HepG2 (cell line): ENCODE results near the gene GUCY1A2. TPM values are rescaled to one million over a fixed set of nuclear protein-coding genes. Genes with fewer than 3 reads are reported as not detected.
A peak's percentile ranks its signal among the peaks of the same experiment; 100 is the strongest.

Experiments used
- ATAC-seq: fragments of 200-7000 bp; cut with Tn5 transposase; 3 replicates; pipeline ENCODE4 v1.9.1; 2020; ENCODE audit warnings: mild to moderate bottlenecking, moderate library complexity
- BruUV-seq: library from RNA; stranded (reverse); fragments of 400-500 nt; replicated peaks from 2 replicates; lab custom pipeline; 2021; lab: Mats Ljungman, UMichigan
- CTCF ChIA-PET: fragments of 300-600 bp; formaldehyde crosslinking; extraction: SDS; loops from one replicate; lab custom pipeline; 2021; ENCODE audit warnings: low total read pairs, inconsistent platforms, low intra/inter-chr PET ratio; lab: Yijun Ruan, JAX
- POLR2A ChIA-PET: fragments of 350-600 bp; sonication (Branson Sonifier 250); formaldehyde crosslinking; loops from one replicate; lab custom pipeline; 2020; ENCODE audit warnings: antibody characterized with exemption, inconsistent platforms; lab: Yijun Ruan, JAX
- DNase-seq: peaks from one replicate; pipeline ENCODE4 v3.0.0-alpha.2; 2015; ENCODE audit warnings: low spot score
- FAIRE-seq: peaks from 3 replicates; lab custom pipeline; 2011; peaks lifted over from hg19 to GRCh38; lab: Jason Lieb, UNC
- H2AFZ ChIP-seq: one replicate; pipeline ENCODE4 v1.6.1; 2011; ENCODE audit warnings: low read length, inconsistent platforms
- H3K27ac ChIP-seq: fragments of 300-600 bp; 3 replicates; pipeline ENCODE4 v1.8.0; 2011; ENCODE audit warnings: mixed run types, mild to moderate bottlenecking, mixed read lengths, low read length, inconsistent platforms; ENCODE audit not compliant: insufficient read depth; ENCODE audit errors: extremely low read length
- H3K27me3 ChIP-seq, 2 experiments: fragments of 200-600 bp in 1 of 2; 2 replicates in 1 of 2; 3 replicates in 1 of 2; pipeline versions ENCODE4 v1.6.0 to v1.8.0; 2011; ENCODE audit warnings: low read length in 2 of 2, mild to moderate bottlenecking in 2 of 2, moderate library complexity in 2 of 2, inconsistent platforms in 1 of 2; ENCODE audit not compliant: insufficient read depth in 2 of 2, control insufficient read depth in 1 of 2
- H3K36me3 ChIP-seq, 2 experiments: fragments of 200-600 bp in 1 of 2; replicated peaks in 1 of 2; 2 replicates in 1 of 2; 3 replicates in 1 of 2; pipeline versions ENCODE4 v1.5.1 to v1.8.0; 2011; ENCODE audit warnings: low read length in 2 of 2, inconsistent platforms in 1 of 2; ENCODE audit not compliant: insufficient read depth in 2 of 2, control insufficient read depth in 1 of 2
- H3K4me1 ChIP-seq: 2 replicates; pipeline ENCODE4 v1.5.1; 2012; ENCODE audit warnings: low read length, inconsistent platforms; ENCODE audit not compliant: insufficient read depth
- H3K4me2 ChIP-seq: 2 replicates; pipeline ENCODE4 v1.6.0; 2011; ENCODE audit warnings: low read depth, low read length, inconsistent platforms
- H3K4me3 ChIP-seq, 3 experiments: fragments of 200-600 bp in 1 of 3; sonication (generic), shearing (Covaris generic) in 1 of 3; replicated peaks in 1 of 3; 2 replicates each; pipeline ENCODE4 v1.5.1; 2011 to 2016; ENCODE audit warnings: low read length in 3 of 3, inconsistent platforms in 2 of 3, low read depth in 2 of 3, mild to moderate bottlenecking in 2 of 3, control low read depth in 1 of 3, mixed read lengths in 1 of 3; ENCODE audit not compliant: insufficient read depth in 1 of 3
- H3K79me2 ChIP-seq: one replicate; pipeline ENCODE4 v1.6.1; 2011; ENCODE audit warnings: low read length, inconsistent platforms; ENCODE audit not compliant: insufficient read depth
- H3K9ac ChIP-seq: 2 replicates; pipeline ENCODE4 v1.6.0; 2011; ENCODE audit warnings: mild to moderate bottlenecking, low read depth, low read length, inconsistent platforms; ENCODE audit not compliant: insufficient read depth
- H3K9me3 ChIP-seq: 2 replicates; pipeline ENCODE4 v1.5.1; 2012; ENCODE audit warnings: mild to moderate bottlenecking, low read length
- H4K20me1 ChIP-seq: 2 replicates; pipeline ENCODE4 v1.6.0; 2011; ENCODE audit warnings: inconsistent platforms, mild to moderate bottlenecking, low read length, moderate library complexity; ENCODE audit not compliant: insufficient read depth
- FOXJ3 ChIP-seq: sonication (generic); formaldehyde crosslinking; IDR thresholded peaks from 2 replicates; pipeline ENCODE4 v1.4.0; 2020; ENCODE audit warnings: missing genetic modification reagents, mild to moderate bottlenecking, borderline replicate concordance
- HMG20B ChIP-seq: conservative IDR thresholded peaks from 2 replicates; pipeline ENCODE4 v1.6.1; 2016; ENCODE audit warnings: missing genetic modification reagents, missing compliant biosample characterization
- KDM6A ChIP-seq: IDR thresholded peaks from 2 replicates; pipeline ENCODE4 v1.6.1; 2016; ENCODE audit warnings: low read depth
- KLF13 ChIP-seq: sonication (generic); formaldehyde crosslinking; IDR thresholded peaks from 2 replicates; pipeline ENCODE4 v1.4.0; 2020; ENCODE audit warnings: mild to moderate bottlenecking, missing genetic modification reagents
- MAFF ChIP-seq: IDR thresholded peaks from 2 replicates; pipeline ENCODE4 v1.6.1; 2011; ENCODE audit warnings: low read depth, low read length, improper control_type of control experiment
- MAFK ChIP-seq, 2 experiments: IDR thresholded peaks in 1 of 2; conservative IDR thresholded peaks in 1 of 2; 2 replicates each; pipeline ENCODE4 v1.6.1; 2011; ENCODE audit warnings: improper control_type of control experiment in 2 of 2, low read length in 2 of 2
- NKX3-1 ChIP-seq: sonication (generic); formaldehyde crosslinking; IDR thresholded peaks from 2 replicates; pipeline ENCODE4 v1.5.0; 2020; ENCODE audit warnings: missing genetic modification reagents
- POGZ ChIP-seq: sonication (generic); formaldehyde crosslinking; IDR thresholded peaks from 2 replicates; pipeline ENCODE4 v1.4.0; 2020; ENCODE audit warnings: mild to moderate bottlenecking, missing genetic modification reagents
- SALL1 ChIP-seq: sonication (generic); formaldehyde crosslinking; IDR thresholded peaks from 2 replicates; pipeline ENCODE4 v1.8.0; 2022; ENCODE audit warnings: mild to moderate bottlenecking, missing genetic modification reagents
- TMF1 ChIP-seq: sonication (generic); formaldehyde crosslinking; IDR thresholded peaks from 2 replicates; pipeline ENCODE4 v1.8.1; 2022; ENCODE audit warnings: low read depth, missing genetic modification reagents
- ZBTB21 ChIP-seq: sonication (generic); formaldehyde crosslinking; IDR thresholded peaks from 2 replicates; pipeline ENCODE4 v1.4.0; 2020; ENCODE audit warnings: missing genetic modification reagents
- ZNF713 ChIP-seq: sonication (generic); formaldehyde crosslinking; IDR thresholded peaks from 2 replicates; pipeline ENCODE4 v1.4.0; 2020; ENCODE audit warnings: mild to moderate bottlenecking, missing genetic modification reagents
- ZNF788 ChIP-seq: sonication (generic); formaldehyde crosslinking; IDR thresholded peaks from 2 replicates; pipeline ENCODE4 v1.5.0; 2020; ENCODE audit warnings: mild to moderate bottlenecking, missing genetic modification reagents, borderline replicate concordance
- WGBS: methylation state at CpG from one replicate; pipeline ENCODE4 v1.1.6; 2017; ENCODE audit warnings: low lambda C conversion rate; 5-methylcytosine and 5-hydroxymethylcytosine counted together
- in situ Hi-C: cut with HindIII; loops from 2 replicates; pipeline ENCODE4 v1.10.0; 2017; ENCODE audit warnings: low pct_unique_long_range_greater_than_20kb; ENCODE audit not compliant: extremely low pct_ligation_motif_present
- intact Hi-C: fragments of 100-400 bp; cut with micrococcal nuclease; formaldehyde crosslinking; loops from one replicate; pipeline ENCODE4 v1.10.0; 2022; ENCODE audit not compliant: unreplicated experiment
- polyA plus RNA-seq, 8 experiments: library from polyadenylated mRNA; depleted of rRNA in 3 of 8; stranded (reverse) in 7 of 8; unstranded in 1 of 8; fragments of >200 nt; fragmentation: Illumina TruSeq in 4 of 8; extraction: Trizol in 4 of 8; gene quantifications; 2 replicates each; pipeline versions ENCODE4 v1.2.1 to v1.2.3, GENCODE V29; 2011 to 2016; ENCODE audit warnings: low read depth in 4 of 8, missing spikeins in 1 of 8, mixed read lengths in 1 of 8; ENCODE audit not compliant: insufficient read depth in 1 of 8
- total RNA-seq, 5 experiments: library from RNA; depleted of rRNA; stranded (reverse); fragments of >200 nt; fragmentation: Illumina TruSeq; extraction: Trizol; gene quantifications; 2 replicates each; pipeline ENCODE4 v1.2.3, GENCODE V29; 2016; ENCODE audit warnings: low read depth in 1 of 5

Gene GUCY1A2
- total and polyA plus RNA-seq, 2 of the 13 experiments (the other 11 are each of a cell fraction or from before 2014, with no cell fraction given), result 0.01 to 0.07 TPM

DNA sequence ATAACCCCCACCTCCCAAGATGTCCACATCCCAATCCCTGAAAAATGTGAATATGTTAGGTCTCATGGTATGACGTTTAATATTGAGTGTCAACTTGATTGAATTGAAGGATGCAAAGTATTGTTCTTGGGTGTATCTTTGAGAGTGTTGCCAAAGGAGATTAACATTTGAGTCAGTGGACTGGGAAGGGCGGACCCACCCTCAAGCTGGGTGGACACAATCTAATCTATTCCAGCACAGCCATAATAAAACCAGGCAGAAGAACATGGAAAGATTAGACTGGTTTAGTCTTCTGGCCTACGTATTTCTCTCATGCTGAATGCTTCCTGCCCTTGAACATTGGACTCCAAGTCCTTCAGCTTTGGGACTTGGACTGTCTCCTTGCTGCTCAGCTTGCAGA is 315.5 kb downstream of the GUCY1A2 start:
- Histone ChIP-seq H3K4me1 (no peaks in the 10 kb centered on the region), H3K36me3 (no peaks in the 10 kb centered on the region), H3K4me2 (no peak overlapping the region), H3K9me3 (no peaks in the 10 kb centered on the region), H3K79me2 (no peaks in the 10 kb centered on the region), H4K20me1 (no peaks in the 10 kb centered on the region), H3K27ac (no peak overlapping the region), H3K9ac (no peak overlapping the region), H3K27me3 (no peaks in the 10 kb centered on the region), H3K4me3 (no peak overlapping the region), H2AFZ (no peak overlapping the region)
- WGBS, result 0% methylated on average over 3 of the region's 3 CpGs
- CTCF ChIA-PET, result no interaction called here
- TF ChIP-seq FOXJ3 (CRISPR knock-in tag) (no peak), HMG20B (no peak), NKX3-1 (no peak), ZNF713 (CRISPR knock-in tag) (no peak), TMF1 (CRISPR knock-in tag) (no peak), ZNF788 (CRISPR knock-in tag) (no peak), ZBTB21 (CRISPR knock-in tag) (no peak), KDM6A (no peak), POGZ (CRISPR knock-in tag) (no peak), SALL1 (CRISPR knock-in tag) (no peak)
- intact Hi-C loops (no loop called here), in situ Hi-C loops (no loop called here)
- POLR2A ChIA-PET, result no interaction called here
- BruUV-seq, result no TSS peak
- DNase-seq (no peak), FAIRE-seq (no peak), ATAC-seq (no peak)

DNA sequence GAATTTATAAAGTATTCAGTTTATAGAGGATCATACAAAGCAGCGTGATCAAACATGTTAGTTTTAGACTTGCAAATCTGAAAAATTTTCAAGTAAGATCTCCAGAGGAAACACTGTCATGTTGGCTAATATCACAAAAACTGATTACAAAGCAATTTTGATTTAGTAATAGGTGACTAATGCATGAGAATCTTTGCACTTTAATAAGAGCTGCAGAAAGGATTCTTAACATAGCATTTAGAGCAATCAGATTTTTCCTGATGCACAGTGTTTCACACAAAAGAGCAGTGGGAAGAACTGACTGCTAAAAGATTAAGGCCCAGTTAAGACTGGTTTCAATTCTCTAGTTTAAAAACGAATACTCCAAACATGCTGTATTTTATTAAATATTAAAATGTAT is 321.2 kb downstream of the GUCY1A2 start:
- no peaks in the 10 kb centered on the region for H3K36me3 ChIP-seq
- no peak for DNase-seq
- H3K4me2 ChIP-seq, result no peak overlapping the region
- POLR2A ChIA-PET, result no interaction called here
- no peak for ATAC-seq
- in situ Hi-C loops, result no loop called here
- H3K27ac ChIP-seq, result no peak overlapping the region
- no peaks in the 10 kb centered on the region for H3K9me3 ChIP-seq
- TF ChIP-seq KLF13 (CRISPR knock-in tag) (no peak), MAFF (peak; percentile 70), MAFK (conservative IDR thresholded peaks at IDR 0.05 in 1 of 2, IDR thresholded peaks at IDR 0.05 in 1 of 2; ENCODE audit: low read length in 2 of 2) (peak; percentile 60 to 77)
- intact Hi-C loops, result no loop called here
- no peaks in the 10 kb centered on the region for H3K27me3 ChIP-seq
- BruUV-seq, result no TSS peak
- H2AFZ ChIP-seq, result no peak overlapping the region
- no peak overlapping the region for H3K4me3 ChIP-seq
- no peaks in the 10 kb centered on the region for H3K4me1 ChIP-seq
- WGBS, result 33% methylated on average over 2 of the region's 2 CpGs
- FAIRE-seq, result no peak
- CTCF ChIA-PET, result no interaction called here
- H4K20me1 ChIP-seq, result no peaks in the 10 kb centered on the region
- no peaks in the 10 kb centered on the region for H3K79me2 ChIP-seq
- no peak overlapping the region for H3K9ac ChIP-seq
